ENCODE data around the gene PLAC9.

- TF ChIP-seq POLR2A (IDR thresholded peaks at IDR 0.05) (no peak), CTCF (IDR thresholded peaks at IDR 0.05) (no peak)
These were observed 38.1 kb downstream of the PLAC9 start for GRCh38 chr10:80170641-80171040.

Measured in transverse colon (tissue), 3 donors.